Measurements from ENCODE around the gene TECPR2.

DNA sequence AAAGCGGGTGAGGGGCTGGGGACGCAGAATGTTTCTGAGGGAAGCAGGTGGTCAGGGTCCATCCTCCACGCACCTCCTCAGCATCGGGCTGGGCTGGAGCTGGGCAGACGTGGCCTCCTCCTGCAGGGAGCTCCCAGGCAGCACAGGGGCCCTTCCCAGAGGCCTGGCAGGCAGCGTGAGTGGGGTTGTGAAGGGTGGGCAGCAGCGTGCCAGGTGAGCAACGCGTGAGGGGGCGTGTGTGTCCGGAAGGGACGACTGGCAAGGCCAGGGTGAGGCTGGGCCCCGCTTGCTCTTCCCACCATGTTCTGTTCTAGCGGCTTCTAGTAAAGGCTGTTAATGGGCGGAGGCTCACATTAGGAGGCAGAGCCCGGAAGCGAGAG lies 129.8 kb downstream of the TECPR2 start:
- no peak for TF ChIP-seq EZH2phosphoT487 (IDR thresholded peaks at IDR 0.05; ENCODE audit: borderline replicate concordance, low read length)
- TF ChIP-seq, protein P1, sequence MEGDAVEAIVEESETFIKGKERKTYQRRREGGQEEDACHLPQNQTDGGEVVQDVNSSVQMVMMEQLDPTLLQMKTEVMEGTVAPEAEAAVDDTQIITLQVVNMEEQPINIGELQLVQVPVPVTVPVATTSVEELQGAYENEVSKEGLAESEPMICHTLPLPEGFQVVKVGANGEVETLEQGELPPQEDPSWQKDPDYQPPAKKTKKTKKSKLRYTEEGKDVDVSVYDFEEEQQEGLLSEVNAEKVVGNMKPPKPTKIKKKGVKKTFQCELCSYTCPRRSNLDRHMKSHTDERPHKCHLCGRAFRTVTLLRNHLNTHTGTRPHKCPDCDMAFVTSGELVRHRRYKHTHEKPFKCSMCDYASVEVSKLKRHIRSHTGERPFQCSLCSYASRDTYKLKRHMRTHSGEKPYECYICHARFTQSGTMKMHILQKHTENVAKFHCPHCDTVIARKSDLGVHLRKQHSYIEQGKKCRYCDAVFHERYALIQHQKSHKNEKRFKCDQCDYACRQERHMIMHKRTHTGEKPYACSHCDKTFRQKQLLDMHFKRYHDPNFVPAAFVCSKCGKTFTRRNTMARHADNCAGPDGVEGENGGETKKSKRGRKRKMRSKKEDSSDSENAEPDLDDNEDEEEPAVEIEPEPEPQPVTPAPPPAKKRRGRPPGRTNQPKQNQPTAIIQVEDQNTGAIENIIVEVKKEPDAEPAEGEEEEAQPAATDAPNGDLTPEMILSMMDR (IDR thresholded peaks at IDR 0.05; ENCODE audit: low read depth, low read length, poor library complexity, severe bottlenecking), result no peak

Measured in DOHH2 (cell line).